SKM-1 (cell line): ENCODE measurements around the gene DUSP6.
"Not testable (repeated sequence)": the region's sequence is repeated elsewhere in the genome, so short reads cannot be mapped to it uniquely, and the experiment has no call there.

Experiments used
- DNase-seq: peaks from one replicate; lab custom pipeline; 2025; ENCODE audit not compliant: unreplicated experiment; lab: John Stamatoyannopoulos, UW

DUSP6 gene

DNA sequence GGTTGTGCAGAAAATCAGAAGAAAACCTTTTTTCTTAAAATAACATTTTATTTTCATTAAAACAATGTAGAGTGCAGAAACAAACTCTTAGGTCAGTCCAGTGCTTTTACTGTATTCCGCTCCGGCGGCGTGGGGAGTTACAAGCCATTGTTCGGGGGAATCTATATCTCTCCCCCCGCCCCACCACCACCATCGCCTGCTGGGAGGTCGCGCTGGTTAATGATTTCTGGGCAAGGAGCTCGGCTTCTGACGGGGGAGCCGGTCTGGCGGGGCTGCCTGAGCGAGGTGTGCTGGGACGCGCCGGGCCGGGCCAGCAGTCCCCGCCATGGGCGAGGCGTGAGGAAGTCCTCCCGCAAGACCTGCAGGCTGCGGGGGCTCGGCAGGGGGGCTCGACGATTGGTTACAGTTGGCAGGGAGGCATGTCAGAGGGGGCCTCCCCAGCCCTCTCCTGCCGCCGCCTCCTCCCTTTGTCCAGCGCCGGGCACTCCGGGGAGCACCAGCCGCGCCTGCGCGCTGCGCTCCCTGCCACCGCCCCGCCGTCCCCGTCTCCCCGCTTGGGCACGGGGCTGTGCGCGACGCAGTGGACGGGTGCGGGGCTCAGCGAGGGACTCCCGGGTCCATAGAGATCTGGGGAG lies 1.0 kb upstream of the DUSP6 start:
- no peak for DNase-seq

DNA sequence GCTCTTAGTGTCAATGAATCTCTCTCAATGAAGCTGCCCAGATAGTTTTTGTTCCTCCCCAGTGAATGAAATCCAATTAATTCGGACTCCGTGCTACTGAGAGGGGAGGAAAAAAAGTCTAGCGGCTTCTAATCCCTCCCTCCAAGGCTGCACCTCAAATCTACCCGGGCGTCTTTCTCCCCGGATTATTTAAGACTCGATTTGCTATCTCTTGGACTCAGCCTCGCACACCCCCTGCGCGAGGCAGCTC lies 134 bp downstream of the DUSP6 start:
- DNase-seq, result no peak

DNA sequence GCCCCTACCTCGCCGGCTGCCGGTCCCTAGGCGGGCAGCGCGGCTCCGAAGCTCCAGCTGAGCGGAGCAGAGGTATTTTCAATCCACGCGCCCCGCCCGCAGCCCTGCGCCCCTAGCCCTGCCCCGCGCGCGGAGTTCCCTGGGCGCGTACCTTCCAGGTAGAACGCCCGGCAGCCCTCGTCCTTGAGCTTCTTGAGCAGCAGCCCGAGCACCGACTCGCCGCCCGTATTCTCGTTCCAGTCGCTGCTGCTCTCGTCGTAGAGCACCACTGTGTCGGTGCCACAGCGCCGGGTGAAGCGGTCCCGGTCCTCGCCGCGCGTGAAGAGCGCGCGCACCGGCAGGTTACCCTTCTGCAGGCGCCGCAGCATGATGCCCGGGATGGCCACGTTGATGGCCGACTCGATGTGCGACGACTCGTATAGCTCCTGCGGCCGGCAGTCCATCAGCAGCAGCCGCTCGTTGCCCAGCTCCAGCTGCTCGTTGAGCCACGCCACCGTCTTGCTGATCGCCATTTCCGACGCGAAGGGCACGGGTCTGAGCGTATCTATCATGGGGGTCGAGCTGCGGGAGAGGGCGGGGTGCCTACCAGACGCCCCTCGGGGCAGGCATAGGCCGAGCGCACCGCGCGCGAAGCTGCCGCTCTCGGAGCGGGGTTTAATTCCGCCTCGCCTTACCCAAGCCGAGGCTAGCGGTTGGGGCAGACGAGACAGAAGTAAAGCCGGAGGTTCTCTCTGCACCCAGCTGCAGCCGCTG lies 636 bp downstream of the DUSP6 start:
- no peak for DNase-seq

DNA sequence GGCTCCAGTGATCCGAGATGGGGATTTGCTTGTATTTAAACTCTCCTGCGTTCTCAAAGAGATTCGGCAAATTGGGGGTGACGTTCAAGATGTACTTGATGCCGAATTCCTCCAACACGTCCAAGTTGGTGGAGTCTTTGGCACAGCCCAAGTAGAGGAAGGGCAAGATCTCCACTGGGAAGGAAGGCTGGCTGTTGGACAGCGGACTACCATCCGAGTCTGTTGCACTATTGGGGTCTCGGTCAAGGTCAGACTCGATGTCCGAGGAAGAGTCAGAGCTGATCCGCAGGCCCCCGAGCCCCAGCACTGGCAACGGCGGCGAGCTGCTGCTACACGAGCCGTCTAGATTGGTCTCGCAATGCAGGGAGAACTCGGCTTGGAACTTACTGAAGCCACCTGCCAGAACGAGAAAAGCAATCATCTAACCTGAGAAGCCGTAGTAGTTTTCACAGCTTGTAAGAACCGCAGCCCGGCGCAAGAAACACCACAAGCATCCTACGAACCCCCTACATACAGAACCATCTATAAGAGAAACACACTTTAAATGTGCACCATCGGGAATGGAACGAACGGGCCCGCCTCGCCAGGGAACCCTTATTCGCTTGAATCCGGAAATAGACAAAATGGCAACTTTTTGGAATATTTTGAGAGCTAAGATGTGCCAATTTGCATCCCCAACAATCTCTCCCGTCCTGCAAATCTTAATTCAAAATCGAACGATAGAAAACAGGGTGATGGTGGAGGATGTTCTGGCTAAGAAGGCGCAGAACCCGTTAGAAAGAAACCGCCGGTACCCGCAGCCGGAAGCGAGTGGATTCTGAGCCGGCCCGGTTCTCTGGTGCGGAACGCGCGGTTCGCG lies 1.4 kb downstream of the DUSP6 start:
- DNase-seq, result no peak

DNA sequence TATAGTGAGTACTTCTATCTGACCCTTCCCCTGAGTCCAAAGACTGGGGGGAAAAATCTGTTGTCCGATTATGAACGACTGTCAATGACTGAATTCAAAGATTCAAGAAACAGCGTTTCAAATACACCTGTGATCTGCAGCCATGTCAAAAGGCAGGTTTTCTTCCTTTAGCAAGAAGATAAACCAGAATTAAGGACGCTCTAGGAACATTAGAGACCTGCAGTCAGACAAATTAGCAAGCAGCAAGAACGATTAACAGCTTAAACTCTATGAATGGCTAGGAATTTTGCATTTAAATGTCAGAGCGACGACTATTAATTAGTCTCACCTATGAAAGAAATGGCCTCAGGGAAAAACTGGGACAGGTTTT lies 2.1 kb downstream of the DUSP6 start:
- DNase-seq, result no peak

DNA sequence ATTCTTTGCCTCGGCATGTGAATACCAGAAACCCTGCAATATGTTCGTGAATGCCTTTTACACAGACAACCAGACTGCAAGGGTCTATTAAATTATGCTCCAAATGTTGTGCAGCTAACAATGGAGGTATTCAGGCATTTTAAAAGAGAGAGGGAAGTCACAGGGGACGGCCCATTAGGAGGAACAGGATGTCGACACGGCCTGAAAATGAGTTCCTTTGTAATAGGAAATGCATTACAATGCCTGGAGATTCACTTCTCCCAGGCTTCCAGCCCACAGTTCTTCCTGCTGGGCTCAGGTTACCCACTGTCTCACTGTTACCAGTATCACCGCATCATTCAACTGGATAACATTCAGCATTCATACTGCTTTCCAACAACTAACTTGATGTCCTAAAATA lies 2.5 kb downstream of the DUSP6 start:
- DNase-seq, result no peak

DNA sequence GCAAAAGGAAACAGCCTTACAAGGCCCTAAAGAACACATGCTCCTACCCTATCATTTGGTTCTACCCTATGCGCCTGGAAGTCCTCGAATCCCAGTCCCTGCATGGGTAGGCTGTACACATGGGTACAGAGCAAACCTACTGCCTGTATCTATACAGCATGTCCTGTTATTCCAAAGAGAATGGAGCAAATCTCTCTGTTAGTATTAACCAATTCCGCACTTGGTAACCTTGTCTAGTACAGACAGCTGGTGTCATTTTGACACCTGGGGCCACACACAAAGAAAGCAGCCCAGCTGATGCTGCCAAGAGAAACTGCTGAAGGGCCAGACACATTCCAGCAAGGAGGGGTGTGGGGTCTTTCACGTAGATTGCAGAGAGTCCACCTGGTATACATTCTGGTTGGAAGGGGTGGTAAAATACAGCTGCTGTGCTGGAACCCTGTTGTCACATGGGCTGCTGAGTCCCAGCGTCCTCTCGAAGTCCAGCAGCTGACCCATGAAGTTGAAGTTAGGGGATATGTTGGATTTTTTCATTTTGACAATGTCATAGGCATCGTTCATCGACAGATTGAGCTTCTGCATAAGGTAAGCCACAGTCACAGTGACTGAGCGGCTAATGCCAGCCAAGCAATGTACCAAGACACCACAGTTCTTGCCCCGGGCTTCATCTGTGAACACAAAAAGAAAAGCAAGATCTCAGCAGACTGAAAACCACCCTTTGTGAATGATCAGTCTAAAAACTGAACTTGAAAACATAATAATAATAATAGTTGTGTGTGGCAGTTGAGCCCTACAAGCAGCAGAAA lies 3.2 kb downstream of the DUSP6 start:
- DNase-seq, result no peak

DNA sequence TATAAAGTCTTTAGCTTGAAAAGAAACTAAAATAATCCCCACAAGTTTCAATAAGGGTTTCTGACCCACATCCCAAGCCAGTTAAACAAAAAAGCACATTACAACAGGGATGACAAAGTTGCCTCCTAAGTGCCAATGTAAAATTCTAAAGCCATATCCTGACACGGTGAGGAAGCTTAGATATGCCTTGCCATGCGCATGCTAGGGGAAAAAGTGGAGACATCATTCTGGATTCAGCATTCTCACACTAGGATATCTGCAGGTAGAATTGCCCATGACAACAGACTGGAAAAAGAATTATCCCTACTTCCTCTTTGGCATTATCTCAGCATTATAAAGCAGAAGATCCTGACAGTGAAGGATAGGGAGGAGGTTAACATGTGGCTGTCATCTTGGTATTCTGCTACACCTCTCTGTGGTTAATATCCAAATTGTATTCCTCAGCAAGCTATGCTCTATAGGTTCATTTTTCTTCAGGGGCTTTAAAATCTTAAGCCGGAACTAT lies 4.9 kb downstream of the DUSP6 start:
- DNase-seq, result no peak

DNA sequence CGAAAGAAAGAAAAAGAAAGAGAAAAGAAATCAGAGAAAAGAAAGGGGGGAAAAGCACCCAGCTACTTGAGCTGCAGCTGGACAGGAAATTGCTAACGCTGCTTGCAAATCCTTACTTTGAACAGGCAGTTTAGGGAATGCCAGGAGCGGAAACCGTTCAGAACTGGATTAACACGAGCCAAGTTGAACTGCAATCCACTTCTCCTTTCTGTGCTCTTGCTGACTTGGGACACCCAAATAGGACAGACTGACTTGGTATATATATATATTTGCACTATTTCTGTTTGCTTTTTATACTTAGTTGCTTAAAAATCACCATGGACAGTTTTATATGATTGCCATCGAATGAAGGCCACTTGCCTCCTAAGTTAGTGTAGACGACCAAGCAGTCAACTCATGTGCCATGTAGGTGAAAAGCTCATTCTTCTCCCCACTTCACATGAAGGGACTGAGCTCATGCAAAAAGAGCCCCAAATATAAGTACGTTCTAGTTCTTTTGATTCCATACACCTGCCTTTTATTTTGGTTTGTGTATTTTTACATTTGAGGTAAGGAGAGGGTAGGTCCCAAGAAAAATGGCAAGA lies 5.5 kb downstream of the DUSP6 start:
- DNase-seq, result no peak

DNA sequence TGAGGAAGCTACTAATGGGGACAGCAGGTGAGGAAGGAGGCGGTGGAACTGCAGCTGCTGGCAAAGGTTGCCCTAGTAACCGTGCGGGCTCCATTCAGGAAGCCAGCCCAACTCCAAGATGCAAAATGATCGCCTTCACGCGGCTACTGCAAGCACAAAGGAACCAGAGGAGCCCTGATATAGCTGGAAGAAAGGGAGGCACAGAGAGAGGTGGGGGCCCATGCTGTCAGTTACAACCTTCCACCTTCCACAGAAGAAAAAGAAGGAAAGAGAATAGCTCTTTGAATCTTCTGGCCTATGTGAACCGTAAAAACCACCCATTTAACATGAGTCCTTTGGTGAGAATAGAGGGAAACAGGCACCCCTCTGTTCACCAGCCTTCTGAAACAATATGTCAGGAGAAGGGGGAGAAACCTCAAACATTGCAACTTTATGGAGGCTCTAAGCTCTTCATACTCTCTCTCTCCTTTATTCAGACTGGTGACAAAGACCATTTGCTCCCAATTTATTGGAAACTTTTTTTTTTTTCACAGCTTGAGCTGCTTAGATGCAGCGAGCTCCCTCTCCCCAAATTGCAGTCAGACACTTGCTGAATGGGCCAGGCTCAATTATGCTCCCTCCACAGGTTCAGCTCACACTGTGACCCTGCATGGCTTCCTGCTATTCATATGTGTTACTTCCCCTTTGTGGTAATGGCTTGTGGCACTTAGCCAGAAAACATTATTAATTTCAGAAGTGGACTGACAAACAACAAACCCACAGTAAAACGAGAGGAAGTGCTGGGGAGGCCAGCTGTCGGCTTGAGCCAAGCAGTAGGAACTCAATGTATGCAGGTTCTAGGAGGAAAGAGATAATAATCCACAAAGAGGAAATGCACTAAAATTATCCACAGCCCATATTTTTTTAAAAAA lies 6.2 kb downstream of the DUSP6 start:
- peak; percentile 58 for DNase-seq

DNA sequence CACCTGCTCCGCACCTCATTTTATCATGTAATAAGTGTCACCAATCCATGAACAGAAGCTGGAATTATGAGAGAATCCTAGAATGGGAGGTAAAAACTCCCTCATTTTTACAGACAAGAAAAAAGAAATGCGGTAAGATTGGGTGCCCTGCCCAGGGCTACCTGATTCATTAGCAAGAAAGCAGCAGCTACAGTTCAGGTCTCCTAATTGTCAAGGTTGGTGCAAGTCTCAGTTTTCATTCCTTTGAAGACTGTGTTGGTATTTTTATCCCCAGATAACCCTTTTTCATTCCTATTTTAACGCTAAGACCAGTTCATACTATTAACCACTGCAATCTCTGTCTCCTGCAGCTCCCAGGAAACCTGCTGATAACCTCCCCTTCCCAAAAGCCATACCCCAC lies 6.9 kb downstream of the DUSP6 start:
- DNase-seq, result no peak

DNA sequence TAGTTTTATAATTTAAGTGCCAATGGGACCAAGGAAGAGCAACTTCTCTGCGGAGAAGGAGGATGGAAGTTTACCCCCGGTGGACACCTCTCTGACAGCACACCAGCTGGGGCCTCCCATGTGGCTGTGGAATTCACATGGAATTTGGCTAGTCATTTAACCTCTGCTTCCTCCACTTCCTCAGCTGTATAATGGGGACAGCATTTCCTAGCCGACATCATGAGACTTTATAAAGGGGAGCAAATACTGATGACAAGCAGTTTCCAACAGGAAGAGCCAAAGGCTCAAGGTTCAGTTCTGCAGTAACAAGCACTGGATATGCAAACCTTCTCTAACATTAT lies 7.5 kb downstream of the DUSP6 start:
- no peak for DNase-seq

DNA sequence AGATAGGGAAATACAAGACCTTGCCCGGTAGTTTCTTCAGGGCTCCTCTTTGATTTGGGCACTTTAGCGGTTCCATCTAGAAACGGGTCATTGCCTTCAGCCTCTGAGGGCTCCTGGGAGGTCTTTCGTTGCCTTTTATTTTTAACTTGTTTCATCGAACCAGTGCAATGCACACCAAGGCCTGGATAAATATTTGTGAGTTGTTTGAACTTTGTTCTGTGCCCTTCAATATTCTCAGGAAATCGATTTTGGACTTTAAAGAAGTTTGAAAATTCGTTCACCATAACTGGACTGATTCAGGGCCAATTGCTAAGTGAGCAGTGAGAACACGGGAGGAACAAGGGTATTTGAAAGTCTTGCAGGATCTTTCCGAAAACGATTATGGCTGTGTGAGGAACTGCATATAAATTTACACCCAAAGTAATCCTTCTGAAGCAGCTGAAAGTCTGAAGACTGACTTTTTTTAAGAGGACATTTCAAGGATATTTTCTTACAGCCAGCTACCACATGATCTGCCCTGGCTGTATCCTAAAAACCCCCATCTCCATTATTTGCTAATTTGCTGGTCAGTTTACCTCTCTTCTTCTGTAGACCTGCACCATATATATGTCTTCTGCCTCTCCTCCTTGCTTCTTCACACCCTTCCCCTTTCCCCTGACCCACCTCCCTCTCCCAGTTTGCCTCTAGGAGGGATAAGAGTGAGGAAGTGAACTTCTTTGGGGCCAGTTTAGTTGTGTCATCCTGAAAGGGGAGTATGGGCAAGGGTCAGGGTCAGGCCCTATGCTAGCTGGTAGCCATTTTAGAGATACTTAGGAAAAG lies 8.0 kb downstream of the DUSP6 start:
- DNase-seq, result no peak

DNA sequence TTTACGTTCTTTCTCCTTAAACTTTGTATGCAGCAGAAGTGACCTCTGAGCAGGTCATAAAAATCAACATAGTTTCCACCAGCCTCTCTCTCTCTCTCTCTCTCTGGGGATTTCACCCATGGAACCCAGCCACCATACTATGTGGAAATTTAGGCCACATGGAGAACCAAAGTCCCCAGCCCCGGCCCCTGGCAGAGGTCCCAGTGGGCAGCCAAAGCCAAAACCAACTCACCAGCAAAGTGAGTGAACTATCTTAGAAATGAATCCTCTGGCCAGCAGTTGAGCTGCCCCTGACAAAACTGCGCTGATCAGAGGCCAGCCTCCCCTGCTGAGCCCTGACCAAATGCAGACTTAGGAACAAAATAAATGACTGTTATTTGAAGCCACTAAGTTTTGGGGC lies 9.2 kb downstream of the DUSP6 start:
- no peak for DNase-seq

DNA sequence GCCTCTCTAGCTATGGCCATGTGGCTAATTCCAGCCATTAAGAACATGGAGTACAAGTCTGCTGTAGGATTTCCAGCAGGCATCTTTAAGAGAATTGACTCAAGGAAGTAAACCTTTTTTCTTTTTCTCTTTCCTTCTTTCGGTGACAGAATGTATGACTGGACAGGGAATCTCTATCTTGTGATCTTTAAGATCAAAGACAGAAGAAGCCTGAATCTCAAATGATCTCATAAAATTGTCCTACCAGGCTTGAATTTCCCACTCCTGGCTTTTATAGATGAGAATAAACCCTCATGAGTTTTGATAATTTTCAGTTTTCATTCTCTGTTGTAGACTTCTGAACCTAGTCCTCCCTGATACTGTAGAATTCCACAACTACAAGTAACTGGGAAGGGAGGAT lies 11.4 kb downstream of the DUSP6 start:
- DNase-seq, result no peak

DNA sequence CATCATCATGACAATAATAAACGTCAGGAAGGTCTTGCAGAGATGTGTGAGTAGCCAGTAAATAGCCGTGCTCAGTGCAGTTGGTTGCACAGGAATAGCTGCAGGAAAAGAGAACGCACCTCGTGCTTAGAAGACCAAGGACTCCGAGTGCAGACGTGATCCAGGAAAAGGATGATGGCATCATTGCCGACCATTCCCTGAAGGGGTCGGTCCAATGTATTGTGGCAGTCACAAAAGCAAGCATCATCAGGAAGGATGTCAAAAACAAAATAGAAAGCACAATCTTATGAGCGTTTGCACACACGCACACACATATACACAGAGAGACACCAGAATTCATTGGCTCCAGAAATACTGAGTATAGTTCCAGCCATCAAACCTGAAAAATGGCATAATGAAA lies 12.8 kb downstream of the DUSP6 start:
- no peak for DNase-seq

DNA sequence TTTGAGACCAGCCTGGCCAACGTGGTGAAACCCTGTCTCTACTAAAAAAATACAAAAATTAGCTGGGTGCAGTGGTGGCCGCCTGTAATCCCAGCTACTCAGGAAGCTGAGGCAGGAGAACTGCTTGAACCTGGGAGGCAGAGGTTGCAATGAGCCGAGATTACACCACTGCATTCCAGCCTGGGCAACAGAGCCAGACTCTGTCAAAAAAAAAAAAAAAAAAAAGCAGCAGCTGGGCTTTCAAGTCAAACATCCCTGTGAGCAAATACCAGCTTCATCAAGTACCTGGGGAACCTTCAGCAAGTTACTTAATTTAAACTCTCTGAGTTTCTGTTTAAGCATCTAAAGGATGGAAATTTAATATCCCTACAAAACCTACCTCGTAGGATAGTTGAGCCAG lies 15.2 kb downstream of the DUSP6 start:
- not testable (repeated sequence) for DNase-seq

DNA sequence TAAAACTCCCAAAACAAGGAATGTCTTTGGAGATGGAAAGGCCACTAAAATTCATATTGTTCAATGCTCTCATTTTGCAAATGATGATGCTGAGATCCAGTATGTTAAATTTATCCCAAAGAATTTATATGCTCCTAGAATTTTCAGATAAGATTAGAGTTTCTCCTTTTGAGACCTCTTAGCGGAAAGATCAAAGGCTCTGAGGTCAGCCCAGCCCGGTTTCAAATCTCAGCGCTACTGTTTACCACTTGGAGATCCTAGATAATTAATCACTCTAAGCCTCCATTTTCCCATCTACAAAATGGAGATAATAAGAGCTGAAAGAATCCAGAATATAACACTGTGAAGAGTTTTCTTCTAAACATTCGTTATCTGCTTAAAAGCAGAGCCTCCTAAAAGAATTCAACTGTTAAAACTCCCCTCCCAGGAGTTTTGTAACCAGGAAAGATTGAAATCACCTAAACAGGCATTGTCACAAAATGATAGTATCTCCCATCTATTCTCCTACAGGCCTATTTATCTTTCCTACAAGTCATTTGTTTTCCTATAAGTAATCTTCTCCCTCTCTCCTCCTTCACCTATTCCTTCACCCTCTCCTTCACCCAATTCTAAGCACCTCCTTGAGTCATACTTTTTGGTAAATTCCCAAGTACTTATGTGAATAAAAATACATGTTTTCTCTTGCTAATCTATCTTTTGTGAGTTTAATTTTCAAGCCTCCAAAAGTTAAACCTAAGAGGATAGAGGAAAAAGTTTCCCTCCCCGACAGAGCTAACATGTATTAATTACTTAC lies 16.7 kb downstream of the DUSP6 start:
- no peak for DNase-seq
